Measurements from ENCODE around the gene DGKQ. TPM values are rescaled to one million over a fixed set of nuclear protein-coding genes. Genes with fewer than 3 reads are reported as not detected.
A peak's percentile ranks its signal among the peaks of the same experiment; 100 is the strongest.

DGKQ gene
- total and polyA plus RNA-seq, 9 of the 15 experiments (the other 6 are each of a cell fraction or from before 2014, with no cell fraction given): 0.17 to 22.0 (median 5.6) TPM

DNA sequence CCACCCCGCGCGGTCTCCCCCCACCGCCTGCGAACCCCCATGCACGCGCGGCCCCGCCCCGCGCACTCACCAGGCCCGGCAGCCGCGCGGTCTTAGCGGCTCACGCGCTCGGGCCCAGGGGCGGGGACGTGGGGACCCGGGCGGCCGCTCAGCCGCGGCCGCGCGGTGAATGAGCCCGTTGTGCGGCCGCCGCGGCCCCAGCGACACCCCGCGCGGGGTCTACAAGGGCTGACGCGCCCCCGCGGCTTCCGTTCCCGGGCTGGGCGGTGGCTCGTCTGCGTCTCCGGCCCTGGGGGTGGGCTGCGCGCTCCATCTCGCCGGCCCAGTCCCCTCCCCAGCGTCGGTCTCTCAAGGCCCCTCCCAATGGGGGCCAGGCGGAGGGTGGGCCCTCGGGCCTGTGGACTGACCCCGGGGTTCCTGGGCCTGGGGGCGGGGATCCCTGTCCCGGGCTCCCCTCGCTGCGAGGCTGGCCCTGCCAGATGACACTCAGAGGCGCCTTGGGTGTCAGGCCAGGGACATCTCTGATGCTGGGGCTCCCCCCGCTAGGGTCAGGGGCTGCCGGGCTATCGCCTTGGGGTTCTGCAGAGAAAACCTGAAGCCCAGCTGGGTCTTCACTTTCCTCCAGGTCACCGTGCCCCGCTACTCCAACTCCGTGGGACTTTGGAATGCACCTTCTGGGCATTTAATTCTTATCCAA, 24.2 kb upstream of the DGKQ start (continued):
- TF ChIP-seq CTBP1 (IDR thresholded peaks at IDR 0.05; ENCODE audit: borderline replicate concordance): peak; percentile 77
- no peak for TF ChIP-seq NCOA4 (IDR thresholded peaks at IDR 0.05; ENCODE audit: partially characterized antibody)
- peak; percentile 43 for TF ChIP-seq TAF1 (IDR thresholded peaks at IDR 0.05; ENCODE audit: control insufficient read depth, extremely low read depth, insufficient read depth, low read length, severe bottlenecking)
- 0 out of 2 replicates have a peak, but pooled peaks have one; percentile 5 for TF ChIP-seq EGR1 (conservative IDR thresholded peaks at IDR 0.05)
- no peak for TF ChIP-seq TRIM28 (IDR thresholded peaks at IDR 0.05)
- TF ChIP-seq, protein P1, sequence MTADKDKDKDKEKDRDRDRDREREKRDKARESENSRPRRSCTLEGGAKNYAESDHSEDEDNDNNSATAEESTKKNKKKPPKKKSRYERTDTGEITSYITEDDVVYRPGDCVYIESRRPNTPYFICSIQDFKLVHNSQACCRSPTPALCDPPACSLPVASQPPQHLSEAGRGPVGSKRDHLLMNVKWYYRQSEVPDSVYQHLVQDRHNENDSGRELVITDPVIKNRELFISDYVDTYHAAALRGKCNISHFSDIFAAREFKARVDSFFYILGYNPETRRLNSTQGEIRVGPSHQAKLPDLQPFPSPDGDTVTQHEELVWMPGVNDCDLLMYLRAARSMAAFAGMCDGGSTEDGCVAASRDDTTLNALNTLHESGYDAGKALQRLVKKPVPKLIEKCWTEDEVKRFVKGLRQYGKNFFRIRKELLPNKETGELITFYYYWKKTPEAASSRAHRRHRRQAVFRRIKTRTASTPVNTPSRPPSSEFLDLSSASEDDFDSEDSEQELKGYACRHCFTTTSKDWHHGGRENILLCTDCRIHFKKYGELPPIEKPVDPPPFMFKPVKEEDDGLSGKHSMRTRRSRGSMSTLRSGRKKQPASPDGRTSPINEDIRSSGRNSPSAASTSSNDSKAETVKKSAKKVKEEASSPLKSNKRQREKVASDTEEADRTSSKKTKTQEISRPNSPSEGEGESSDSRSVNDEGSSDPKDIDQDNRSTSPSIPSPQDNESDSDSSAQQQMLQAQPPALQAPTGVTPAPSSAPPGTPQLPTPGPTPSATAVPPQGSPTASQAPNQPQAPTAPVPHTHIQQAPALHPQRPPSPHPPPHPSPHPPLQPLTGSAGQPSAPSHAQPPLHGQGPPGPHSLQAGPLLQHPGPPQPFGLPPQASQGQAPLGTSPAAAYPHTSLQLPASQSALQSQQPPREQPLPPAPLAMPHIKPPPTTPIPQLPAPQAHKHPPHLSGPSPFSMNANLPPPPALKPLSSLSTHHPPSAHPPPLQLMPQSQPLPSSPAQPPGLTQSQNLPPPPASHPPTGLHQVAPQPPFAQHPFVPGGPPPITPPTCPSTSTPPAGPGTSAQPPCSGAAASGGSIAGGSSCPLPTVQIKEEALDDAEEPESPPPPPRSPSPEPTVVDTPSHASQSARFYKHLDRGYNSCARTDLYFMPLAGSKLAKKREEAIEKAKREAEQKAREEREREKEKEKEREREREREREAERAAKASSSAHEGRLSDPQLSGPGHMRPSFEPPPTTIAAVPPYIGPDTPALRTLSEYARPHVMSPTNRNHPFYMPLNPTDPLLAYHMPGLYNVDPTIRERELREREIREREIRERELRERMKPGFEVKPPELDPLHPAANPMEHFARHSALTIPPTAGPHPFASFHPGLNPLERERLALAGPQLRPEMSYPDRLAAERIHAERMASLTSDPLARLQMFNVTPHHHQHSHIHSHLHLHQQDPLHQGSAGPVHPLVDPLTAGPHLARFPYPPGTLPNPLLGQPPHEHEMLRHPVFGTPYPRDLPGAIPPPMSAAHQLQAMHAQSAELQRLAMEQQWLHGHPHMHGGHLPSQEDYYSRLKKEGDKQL (CRISPR knock-in tag; IDR thresholded peaks at IDR 0.05; ENCODE audit: borderline replicate concordance): 0 out of 2 replicates have a peak, but pooled peaks have one; percentile 45
- 0 out of 2 replicates have a peak, but pooled peaks have one; percentile 37 for TF ChIP-seq RBM14 (IDR thresholded peaks at IDR 0.05; ENCODE audit: borderline replicate concordance, insufficient read depth, low read depth, low read length)
- no peak for TF ChIP-seq ZNF12 (CRISPR knock-in tag; IDR thresholded peaks at IDR 0.05)
- TF ChIP-seq RUNX1 (IDR thresholded peaks at IDR 0.05; ENCODE audit: low read depth): no peak
- TF ChIP-seq, protein P2, sequence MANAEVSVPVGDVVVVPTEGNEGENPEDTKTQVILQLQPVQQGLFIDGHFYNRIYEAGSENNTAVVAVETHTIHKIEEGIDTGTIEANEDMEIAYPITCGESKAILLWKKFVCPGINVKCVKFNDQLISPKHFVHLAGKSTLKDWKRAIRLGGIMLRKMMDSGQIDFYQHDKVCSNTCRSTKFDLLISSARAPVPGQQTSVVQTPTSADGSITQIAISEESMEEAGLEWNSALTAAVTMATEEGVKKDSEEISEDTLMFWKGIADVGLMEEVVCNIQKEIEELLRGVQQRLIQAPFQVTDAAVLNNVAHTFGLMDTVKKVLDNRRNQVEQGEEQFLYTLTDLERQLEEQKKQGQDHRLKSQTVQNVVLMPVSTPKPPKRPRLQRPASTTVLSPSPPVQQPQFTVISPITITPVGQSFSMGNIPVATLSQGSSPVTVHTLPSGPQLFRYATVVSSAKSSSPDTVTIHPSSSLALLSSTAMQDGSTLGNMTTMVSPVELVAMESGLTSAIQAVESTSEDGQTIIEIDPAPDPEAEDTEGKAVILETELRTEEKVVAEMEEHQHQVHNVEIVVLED (CRISPR knock-in tag; IDR thresholded peaks at IDR 0.05): 0 out of 2 replicates have a peak, but pooled peaks have one; percentile 20
- TF ChIP-seq HNRNPUL1 (IDR thresholded peaks at IDR 0.05; ENCODE audit: low read length): no peak
- no peak for TF ChIP-seq CHCHD3 (CRISPR knock-in tag; IDR thresholded peaks at IDR 0.05)
- TF ChIP-seq ARID2 (IDR thresholded peaks at IDR 0.05): no peak
- no peak for TF ChIP-seq SREBF1 (IDR thresholded peaks at IDR 0.05; ENCODE audit: borderline replicate concordance, low read depth, low read length)
- TF ChIP-seq HMGN3 (IDR thresholded peaks at IDR 0.05; ENCODE audit: borderline replicate concordance, extremely low read depth, insufficient read length, low read depth, low read length): peak; percentile 40
- TF ChIP-seq, protein P3, sequence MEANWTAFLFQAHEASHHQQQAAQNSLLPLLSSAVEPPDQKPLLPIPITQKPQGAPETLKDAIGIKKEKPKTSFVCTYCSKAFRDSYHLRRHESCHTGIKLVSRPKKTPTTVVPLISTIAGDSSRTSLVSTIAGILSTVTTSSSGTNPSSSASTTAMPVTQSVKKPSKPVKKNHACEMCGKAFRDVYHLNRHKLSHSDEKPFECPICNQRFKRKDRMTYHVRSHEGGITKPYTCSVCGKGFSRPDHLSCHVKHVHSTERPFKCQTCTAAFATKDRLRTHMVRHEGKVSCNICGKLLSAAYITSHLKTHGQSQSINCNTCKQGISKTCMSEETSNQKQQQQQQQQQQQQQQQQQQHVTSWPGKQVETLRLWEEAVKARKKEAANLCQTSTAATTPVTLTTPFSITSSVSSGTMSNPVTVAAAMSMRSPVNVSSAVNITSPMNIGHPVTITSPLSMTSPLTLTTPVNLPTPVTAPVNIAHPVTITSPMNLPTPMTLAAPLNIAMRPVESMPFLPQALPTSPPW (CRISPR knock-in tag; IDR thresholded peaks at IDR 0.05): peak; percentile 89
- no peak for TF ChIP-seq GTF2F1 (IDR thresholded peaks at IDR 0.05; ENCODE audit: low read depth, low read length)
- peak; percentile 41; the same call in 1 of the 2 replicates for TF ChIP-seq GATAD2B (IDR thresholded peaks at IDR 0.05; ENCODE audit: borderline replicate concordance)
- no peak for TF ChIP-seq NFATC3 (IDR thresholded peaks at IDR 0.05)
